ENCODE measurements around the gene SEPTIN8.
"Not testable (repeated sequence)": the region's sequence is repeated elsewhere in the genome, so short reads cannot be mapped to it uniquely, and the experiment has no call there.

The SEPTIN8 gene

DNA sequence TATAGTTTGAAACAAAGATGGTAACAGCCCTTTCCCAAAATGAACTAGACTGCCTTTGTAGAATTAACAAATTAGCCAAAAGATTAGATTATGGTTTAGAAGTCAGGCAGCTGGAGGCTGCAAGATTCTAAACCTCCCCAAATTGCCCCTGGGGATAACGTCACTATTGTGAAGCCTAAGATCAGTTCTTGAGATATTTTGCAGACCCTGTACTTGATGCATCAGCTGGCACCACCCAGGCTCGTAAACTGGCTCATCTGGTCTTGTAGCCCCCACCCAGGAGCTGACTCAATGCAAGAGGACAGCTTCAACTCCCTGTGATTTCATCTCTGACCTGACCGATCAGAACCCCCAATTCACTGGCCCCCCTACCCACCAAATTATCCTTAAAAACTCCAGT is 31.8 kb upstream of the SEPTIN8 start:
- ChIA-PET CTCF (interaction anchor here (1.5 to 2.4 kb wide), 3 partner anchors 10 to 54 kb away, joined by 3 to 25 read pairs (median 11); no protein-coding TSS in a partner anchor), POLR2A (interaction anchor here (0.6 to 1.5 kb wide), 4 partner anchors 11 to 58 kb away, joined by 3 read pairs; no protein-coding TSS in a partner anchor)
- no peak for DNase-seq (ENCODE audit: extremely low spot score)
- TF ChIP-seq ELF4 (IDR thresholded peaks at IDR 0.05) = no peak
- TF ChIP-seq BHLHE40 (IDR thresholded peaks at IDR 0.05; ENCODE audit: borderline replicate concordance) = no peak
- no peak for TF ChIP-seq ARNT (IDR thresholded peaks at IDR 0.05)
- no peak for TF ChIP-seq SUZ12 (IDR thresholded peaks at IDR 0.05)
- TF ChIP-seq L3MBTL2 (conservative IDR thresholded peaks at IDR 0.05) = no peak
- no peak for TF ChIP-seq CTBP1 (IDR thresholded peaks at IDR 0.05; ENCODE audit: borderline replicate concordance)

DNA sequence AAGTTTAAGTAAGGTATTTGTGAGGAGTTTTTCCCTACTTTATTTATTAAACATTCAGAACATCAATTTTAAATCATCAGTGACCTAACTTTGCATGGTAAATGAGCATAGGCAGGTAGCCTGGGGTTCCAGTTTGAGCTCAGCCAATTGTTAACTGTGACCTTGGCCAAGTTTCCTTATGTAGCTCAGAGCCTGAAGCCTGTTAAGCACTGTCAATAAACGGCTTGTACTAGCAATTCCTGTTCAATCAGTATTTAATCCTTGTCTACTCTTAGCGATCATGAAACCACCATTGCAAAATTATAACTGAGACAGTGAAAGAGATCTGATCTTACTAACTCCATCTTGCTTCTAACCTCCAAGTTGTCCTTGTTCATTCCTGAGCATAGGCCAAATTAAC is 31.4 kb upstream of the SEPTIN8 start:
- no peak for DNase-seq (ENCODE audit: extremely low spot score)
- ChIA-PET POLR2A (interaction anchor here (0.6 to 1.7 kb wide), 4 partner anchors 12 to 71 kb away, joined by 3 to 5 read pairs (median 3); partner anchors contain the start of gene KIF3A), CTCF (interaction anchor here (1.5 to 2.4 kb wide), 3 partner anchors 11 to 54 kb away, joined by 3 to 25 read pairs (median 11); no protein-coding TSS in a partner anchor)
- no peak for TF ChIP-seq HDGF (IDR thresholded peaks at IDR 0.05; ENCODE audit: borderline replicate concordance)
- TF ChIP-seq, protein P1, sequence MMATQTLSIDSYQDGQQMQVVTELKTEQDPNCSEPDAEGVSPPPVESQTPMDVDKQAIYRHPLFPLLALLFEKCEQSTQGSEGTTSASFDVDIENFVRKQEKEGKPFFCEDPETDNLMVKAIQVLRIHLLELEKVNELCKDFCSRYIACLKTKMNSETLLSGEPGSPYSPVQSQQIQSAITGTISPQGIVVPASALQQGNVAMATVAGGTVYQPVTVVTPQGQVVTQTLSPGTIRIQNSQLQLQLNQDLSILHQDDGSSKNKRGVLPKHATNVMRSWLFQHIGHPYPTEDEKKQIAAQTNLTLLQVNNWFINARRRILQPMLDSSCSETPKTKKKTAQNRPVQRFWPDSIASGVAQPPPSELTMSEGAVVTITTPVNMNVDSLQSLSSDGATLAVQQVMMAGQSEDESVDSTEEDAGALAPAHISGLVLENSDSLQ (IDR thresholded peaks at IDR 0.05) = no peak
- no peak for TF ChIP-seq SP1 (IDR thresholded peaks at IDR 0.05)
- no peak for TF ChIP-seq BHLHE40 (IDR thresholded peaks at IDR 0.05; ENCODE audit: borderline replicate concordance)
- no peak for TF ChIP-seq ELF4 (IDR thresholded peaks at IDR 0.05)

DNA sequence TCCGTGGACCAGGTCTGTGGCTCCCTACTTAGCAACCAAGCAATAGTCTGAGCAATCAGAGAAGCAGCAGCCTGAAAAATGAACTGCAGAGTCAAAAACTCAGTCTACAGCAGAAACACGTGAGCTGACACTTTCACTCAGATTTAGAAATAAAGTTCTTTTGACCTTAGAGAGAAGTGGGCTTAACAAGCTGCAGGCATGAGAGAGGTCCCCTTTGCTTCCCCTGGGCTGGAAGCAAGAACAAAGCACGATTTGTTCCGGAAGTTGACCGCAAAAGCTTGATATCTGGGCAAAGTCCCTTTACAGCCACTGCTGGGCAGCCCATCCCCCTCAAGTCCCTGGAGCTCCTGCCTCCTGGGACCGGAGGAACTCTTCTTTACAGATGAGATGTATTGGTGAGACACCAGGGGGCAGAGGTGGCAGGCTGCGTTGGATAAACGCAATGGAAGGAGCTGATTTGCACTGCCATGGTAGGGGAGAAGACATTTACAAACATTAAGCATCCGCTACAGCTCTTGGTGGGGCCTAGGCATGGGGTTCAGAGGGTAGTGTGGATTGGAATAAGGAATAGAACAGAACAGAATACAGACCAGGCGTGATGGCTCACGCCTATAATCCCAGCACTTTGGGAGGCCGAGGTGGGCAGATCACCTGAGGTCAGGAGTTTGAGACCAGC is 30.3 kb upstream of the SEPTIN8 start:
- no peak for TF ChIP-seq CTBP1 (IDR thresholded peaks at IDR 0.05; ENCODE audit: borderline replicate concordance)
- TF ChIP-seq ELF4 (IDR thresholded peaks at IDR 0.05) = no peak
- TF ChIP-seq BHLHE40 (IDR thresholded peaks at IDR 0.05; ENCODE audit: borderline replicate concordance) = no peak
- no peak for TF ChIP-seq FOXM1 (IDR thresholded peaks at IDR 0.05; ENCODE audit: borderline replicate concordance)
- no peak for TF ChIP-seq SP1 (IDR thresholded peaks at IDR 0.05)
- TF ChIP-seq, protein P1 (IDR thresholded peaks at IDR 0.05) = no peak
- TF ChIP-seq SUZ12 (IDR thresholded peaks at IDR 0.05) = no peak
- no peak for TF ChIP-seq ZNF384 (IDR thresholded peaks at IDR 0.05)
- DNase-seq (ENCODE audit: extremely low spot score) = peak; percentile 39
- ChIA-PET CTCF (interaction anchor here (0.7 to 2.4 kb wide), 9 partner anchors 10 to 60 kb away, joined by 3 to 25 read pairs (median 3); partner anchors contain the start of gene CCNI2), POLR2A (interaction anchor here (1.0 to 1.7 kb wide), 3 partner anchors 31 to 70 kb away, joined by 3 to 5 read pairs (median 5); partner anchors contain the start of genes GDF9, KIF3A and UQCRQ)

DNA sequence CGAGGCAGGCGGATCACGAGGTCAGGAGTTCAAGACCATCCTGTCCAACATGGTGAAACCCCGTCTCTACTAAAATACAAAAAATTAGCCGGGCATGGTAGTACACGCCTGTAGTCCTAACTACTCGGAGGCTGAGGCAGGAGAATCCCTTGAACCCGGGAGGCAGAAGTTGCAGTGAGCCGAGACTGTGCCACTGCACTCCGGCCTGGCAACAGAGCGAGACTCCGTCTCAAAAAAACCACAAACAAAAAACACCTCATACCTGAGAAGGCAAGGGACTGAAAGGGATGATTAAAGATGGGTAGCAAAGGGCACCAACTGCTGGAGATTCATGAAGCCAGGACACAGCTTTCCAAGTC is 29.7 kb upstream of the SEPTIN8 start:
- ChIA-PET CTCF (interaction anchor here (0.7 to 2.4 kb wide), 7 partner anchors 9 to 60 kb away, joined by 3 to 25 read pairs (median 4); partner anchors contain the start of gene CCNI2), POLR2A (interaction anchor here (1.0 to 1.7 kb wide), 3 partner anchors 31 to 69 kb away, joined by 3 to 5 read pairs (median 5); partner anchors contain the start of genes GDF9, KIF3A and UQCRQ)

DNA sequence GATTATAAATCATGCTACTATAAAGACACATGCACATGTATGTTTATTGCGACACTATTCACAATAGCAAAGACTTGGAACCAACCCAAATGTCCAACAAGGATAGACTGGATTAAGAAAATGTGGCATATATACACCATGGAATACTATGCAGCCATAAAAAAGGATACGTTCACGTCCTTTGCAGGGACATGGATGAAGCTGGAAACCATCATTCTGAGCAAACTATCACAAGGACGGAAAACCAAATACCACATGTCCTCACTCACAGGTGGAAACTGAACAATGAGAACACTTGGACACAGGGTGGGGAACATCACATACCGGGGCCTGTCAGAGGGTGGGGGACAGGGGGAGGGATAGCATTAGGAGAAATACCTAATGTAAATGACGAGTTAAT is 28.8 kb upstream of the SEPTIN8 start:
- POLR2A ChIA-PET; CTCF ChIA-PET; DNase-seq (ENCODE audit: extremely low spot score): not testable (repeated sequence)

More for the DNA sequence above, 29.7 kb upstream of the SEPTIN8 start:
- DNase-seq (ENCODE audit: extremely low spot score) = not testable (repeated sequence)

DNA sequence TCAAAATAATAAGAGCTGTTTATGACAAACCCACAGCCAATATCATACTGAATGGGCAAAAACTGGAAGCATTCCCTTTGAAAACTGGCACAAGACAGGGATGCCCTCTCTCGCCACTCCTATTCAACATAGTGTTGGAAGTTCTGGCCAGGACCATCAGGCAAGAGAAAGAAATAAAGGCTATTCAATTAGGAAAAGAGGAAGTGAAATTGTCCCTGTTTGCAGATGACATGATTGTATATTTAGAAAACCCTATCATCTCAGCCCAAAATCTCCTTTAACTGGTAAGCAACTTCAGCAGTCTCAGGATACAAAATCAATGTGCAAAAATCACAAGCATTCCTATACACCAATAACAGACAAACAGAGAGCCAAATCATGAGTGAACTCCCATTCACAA is 27.2 kb upstream of the SEPTIN8 start:
- POLR2A ChIA-PET; CTCF ChIA-PET; DNase-seq (ENCODE audit: extremely low spot score): not testable (repeated sequence)

DNA sequence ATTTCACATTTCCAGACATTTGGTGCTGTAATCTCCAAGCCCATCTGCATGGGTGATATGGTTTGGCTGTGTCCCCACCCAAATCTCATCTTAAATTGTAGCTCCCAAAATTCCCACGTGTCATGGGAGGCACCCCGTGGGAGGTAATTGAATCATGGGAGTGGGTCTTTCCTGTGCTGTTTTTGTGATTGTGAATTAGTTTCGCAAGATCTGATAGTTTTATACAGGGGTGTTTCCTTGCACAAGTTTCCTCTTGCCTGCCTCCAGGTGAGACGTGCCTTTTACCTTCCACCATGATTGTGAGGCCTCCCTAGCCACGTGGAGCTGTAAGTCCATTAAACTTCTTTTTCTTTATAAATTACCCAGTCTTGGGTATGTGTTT is 25.6 kb upstream of the SEPTIN8 start:
- POLR2A ChIA-PET; DNase-seq (ENCODE audit: extremely low spot score): not testable (repeated sequence)
- CTCF ChIA-PET = interaction anchor here (0.6 to 1.3 kb wide), 5 partner anchors 13 to 249 kb away, joined by 3 to 6 read pairs (median 3); partner anchors contain the start of gene HSPA4

DNA sequence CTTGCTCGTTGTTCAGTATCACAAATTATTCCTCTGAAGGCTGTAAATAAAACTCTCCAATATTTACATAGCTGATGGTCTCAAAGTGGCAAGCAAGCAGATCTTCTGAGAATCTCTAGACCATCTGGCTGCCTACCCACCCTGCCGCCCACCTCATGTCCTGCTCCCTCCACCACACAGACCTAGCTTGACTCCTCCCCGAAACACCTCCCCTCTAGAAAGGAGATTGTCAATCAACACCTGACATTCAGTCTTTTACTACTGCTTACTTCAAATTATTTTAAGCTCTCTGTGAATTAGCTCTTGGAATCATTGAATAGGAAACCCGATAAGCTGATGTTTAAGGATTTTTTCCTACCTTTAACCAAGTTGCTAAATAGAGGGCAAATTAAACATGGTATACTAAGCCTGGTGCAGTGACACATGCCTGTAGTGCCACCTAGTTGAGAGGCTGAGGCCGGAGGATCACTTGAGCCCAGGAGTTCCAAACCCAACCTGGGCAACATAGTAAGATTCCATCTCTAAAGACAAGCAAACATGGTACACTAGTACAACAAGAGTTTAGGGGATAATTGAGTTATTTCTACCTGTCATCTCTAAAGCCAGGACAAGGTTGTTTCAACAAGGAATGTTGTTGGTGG is 25.1 kb upstream of the SEPTIN8 start:
- TF ChIP-seq, protein P1 (IDR thresholded peaks at IDR 0.05) = no peak
- no peak for TF ChIP-seq BHLHE40 (IDR thresholded peaks at IDR 0.05; ENCODE audit: borderline replicate concordance)
- DNase-seq (ENCODE audit: extremely low spot score) = no peak
- ChIA-PET POLR2A (no interaction called here), CTCF (interaction anchor here (0.6 to 1.7 kb wide), 5 partner anchors 15 to 250 kb away, joined by 3 to 9 read pairs (median 4); partner anchors contain the start of gene HSPA4)

Data from HEK293T (cell line).